Mesendoderm (in vitro differentiated cells): Measurements from ENCODE around the gene NVL.
"Not testable (repeated sequence)": the region's sequence is repeated elsewhere in the genome, so short reads cannot be mapped to it uniquely, and the experiment has no call there.

Source experiments
- DNase-seq: peaks from one replicate; pipeline ENCODE4 v3.0.0; 2013
- H2AK5ac ChIP-seq: 2 replicates; pipeline ENCODE4 v1.6.1; 2013; ENCODE audit warnings: low read length, inconsistent platforms
- H2BK120ac ChIP-seq: 2 replicates; pipeline ENCODE4 v1.6.1; 2013; ENCODE audit warnings: low read depth, mild to moderate bottlenecking, low read length, moderate library complexity, mixed read lengths
- H2BK15ac ChIP-seq: replicated peaks from 2 replicates; pipeline ENCODE4 v1.6.1; 2013; ENCODE audit warnings: low read depth, mild to moderate bottlenecking, moderate library complexity
- H2BK5ac ChIP-seq: 2 replicates; pipeline ENCODE4 v1.6.1; 2013; ENCODE audit warnings: low read length, inconsistent platforms
- H3K18ac ChIP-seq: 2 replicates; pipeline ENCODE4 v1.6.1; 2013; ENCODE audit warnings: mild to moderate bottlenecking, low read length, mixed read lengths
- H3K23ac ChIP-seq: one replicate; pipeline ENCODE4 v1.6.1; 2013; ENCODE audit warnings: low read length
- H3K27ac ChIP-seq: 2 replicates; pipeline ENCODE4 v1.5.1; 2013; ENCODE audit warnings: low read depth, mild to moderate bottlenecking, inconsistent platforms, low read length, moderate library complexity
- H3K27me3 ChIP-seq: 2 replicates; pipeline ENCODE4 v1.6.1; 2013; ENCODE audit warnings: low read length, control low read depth, mild to moderate bottlenecking, inconsistent platforms; ENCODE audit not compliant: insufficient read depth, poor library complexity
- H3K36me3 ChIP-seq: 2 replicates; pipeline ENCODE4 v1.6.1; 2013; ENCODE audit warnings: low read length, inconsistent platforms; ENCODE audit not compliant: control insufficient read depth, insufficient read depth
- H3K4ac ChIP-seq: one replicate; pipeline ENCODE4 v1.6.1; 2013; ENCODE audit warnings: low read depth, mild to moderate bottlenecking, low read length, moderate library complexity
- H3K4me1 ChIP-seq: 2 replicates; pipeline ENCODE4 v1.6.1; 2013; ENCODE audit warnings: low read depth, low read length, inconsistent platforms; ENCODE audit not compliant: control insufficient read depth
- H3K4me2 ChIP-seq: 2 replicates; pipeline ENCODE4 v1.6.1; 2013; ENCODE audit warnings: low read length
- H3K4me3 ChIP-seq: 2 replicates; pipeline ENCODE4 v1.5.1; 2013; ENCODE audit warnings: mild to moderate bottlenecking, low read length
- H3K56ac ChIP-seq: one replicate; pipeline ENCODE4 v1.6.1; 2013; ENCODE audit warnings: low read length
- H3K79me1 ChIP-seq: 2 replicates; pipeline ENCODE4 v1.6.1; 2013; ENCODE audit warnings: low read length, inconsistent platforms
- H3K79me2 ChIP-seq: 2 replicates; pipeline ENCODE4 v1.6.1; 2013; ENCODE audit warnings: mild to moderate bottlenecking, low read length; ENCODE audit not compliant: control insufficient read depth, insufficient read depth
- H3K9ac ChIP-seq: 2 replicates; pipeline ENCODE4 v1.6.1; 2013; ENCODE audit warnings: low read length, inconsistent platforms
- H4K5ac ChIP-seq: one replicate; pipeline ENCODE4 v1.6.1; 2013; ENCODE audit warnings: low read length
- H4K8ac ChIP-seq: one replicate; pipeline ENCODE4 v1.6.1; 2013; ENCODE audit warnings: low read depth, mild to moderate bottlenecking, control low read depth, low read length, moderate library complexity
- WGBS: extraction: QIAGEN DNeasy Blood & Tissue Kit; methylation state at CpG from one replicate; pipeline ENCODE4 v1.1.7; 2013; ENCODE audit warnings: low lambda C conversion rate, missing lambda C conversion rate; ENCODE audit not compliant: insufficient coverage; ENCODE audit errors: extremely low coverage; 5-methylcytosine and 5-hydroxymethylcytosine counted together

Gene NVL

DNA sequence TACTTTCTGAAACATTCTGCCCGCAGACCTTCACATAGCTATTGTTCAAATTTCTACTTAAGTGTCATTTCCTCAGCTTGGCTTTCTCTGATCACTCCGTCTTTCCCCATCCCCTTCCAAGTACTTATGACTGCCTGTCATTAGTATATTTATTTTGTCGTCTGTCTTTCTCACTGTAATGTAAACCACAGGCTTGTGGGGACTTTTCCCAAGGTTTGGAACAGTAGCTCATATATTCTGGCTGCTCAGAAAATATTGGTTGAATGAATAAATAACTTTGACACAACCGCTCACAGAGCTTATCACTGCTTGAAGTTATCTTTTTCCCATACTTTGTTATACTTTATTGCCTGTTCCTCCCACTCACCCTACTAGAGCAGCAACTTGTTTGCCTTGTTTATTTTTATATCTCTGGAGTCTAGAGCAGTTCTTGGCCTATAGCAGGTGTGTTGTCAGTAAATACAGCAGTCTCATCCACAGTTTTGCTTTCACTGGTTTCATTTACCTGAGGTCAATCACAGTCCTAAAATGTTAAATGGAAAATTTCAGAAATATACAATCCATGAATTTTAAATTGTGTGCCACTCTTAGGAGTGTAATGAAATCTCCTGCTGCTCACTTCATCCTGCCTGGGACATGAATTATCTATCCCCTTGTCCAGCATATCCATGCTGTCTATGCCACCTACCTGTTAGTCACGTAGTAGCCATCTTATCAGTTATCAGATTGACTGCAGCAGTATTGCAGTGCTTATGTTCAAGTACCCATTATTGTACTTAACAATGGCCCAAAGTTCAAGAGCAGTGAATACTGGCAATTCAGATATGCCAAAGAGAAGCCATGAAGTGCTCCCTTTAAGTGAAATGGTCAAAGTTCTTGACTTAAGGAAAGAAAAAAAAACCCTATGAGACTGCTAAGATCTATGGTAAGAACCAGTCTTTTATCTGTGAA, 24.3 kb upstream of the NVL start:
- H2BK5ac ChIP-seq = no peak overlapping the region
- H3K36me3 ChIP-seq = no peaks in the 10 kb centered on the region
- no peak overlapping the region for H3K23ac ChIP-seq
- DNase-seq = no peak
- no peak overlapping the region for H3K27ac ChIP-seq
- no peak overlapping the region for H3K4me2 ChIP-seq
- H3K9ac ChIP-seq = no peak overlapping the region
- H2BK120ac ChIP-seq = no peak overlapping the region
- peaks cover 2% of the 10 kb centered on the region for H3K4me1 ChIP-seq
- no peak overlapping the region for H4K8ac ChIP-seq
- no peak overlapping the region for H2AK5ac ChIP-seq
- H3K56ac ChIP-seq = no peak overlapping the region
- no peak overlapping the region for H3K18ac ChIP-seq
- no peaks in the 10 kb centered on the region for H3K27me3 ChIP-seq
- WGBS = no CpG with 5 or more reads among the region's 5 CpGs
- H3K79me2 ChIP-seq = peaks cover 14% of the 10 kb centered on the region
- H4K5ac ChIP-seq = no peak overlapping the region
- no peak overlapping the region for H2BK15ac ChIP-seq
- no peak overlapping the region for H3K4ac ChIP-seq
- no peak overlapping the region for H3K4me3 ChIP-seq
- H3K79me1 ChIP-seq = peaks cover 6% of the 10 kb centered on the region

DNA sequence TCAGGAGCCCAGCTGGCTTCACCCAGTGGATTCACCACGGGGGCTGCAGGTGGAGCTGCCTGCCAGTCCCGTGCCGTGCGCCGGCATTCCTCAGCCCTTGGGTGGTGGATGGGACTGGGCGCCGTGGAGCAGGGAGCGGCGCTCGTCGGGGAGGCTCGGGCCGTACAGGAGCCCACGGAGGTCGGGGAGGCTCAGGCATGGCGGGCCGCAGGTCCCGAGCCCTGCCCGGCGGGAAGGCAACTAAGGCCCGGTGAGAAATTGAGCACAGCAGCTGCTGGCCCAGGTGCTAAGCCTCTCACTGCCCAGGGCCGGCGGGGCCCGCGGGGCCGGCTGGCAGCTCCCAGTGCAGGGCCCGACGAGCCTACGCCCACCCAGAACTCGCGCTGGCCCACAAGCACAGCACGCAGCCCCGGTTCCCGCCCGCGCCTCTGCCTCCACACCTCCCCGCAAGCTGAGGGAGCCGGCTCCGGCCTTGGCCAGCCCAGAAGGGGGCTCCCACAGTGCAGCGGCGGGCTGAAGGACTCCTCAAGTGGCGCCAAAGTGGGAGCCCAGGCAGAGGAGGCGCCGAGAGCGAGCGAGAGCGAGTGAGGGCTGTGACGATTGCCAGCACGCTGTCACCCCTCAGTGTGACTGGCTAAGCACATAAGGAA, 22.6 kb upstream of the NVL start:
- not testable (repeated sequence) for H2BK120ac ChIP-seq, H4K5ac ChIP-seq, H3K27ac ChIP-seq, H3K4me1 ChIP-seq, H3K79me2 ChIP-seq, H3K36me3 ChIP-seq, H2BK5ac ChIP-seq, H3K79me1 ChIP-seq, H3K4me3 ChIP-seq, H3K27me3 ChIP-seq, H3K23ac ChIP-seq, H3K56ac ChIP-seq, H2AK5ac ChIP-seq, H2BK15ac ChIP-seq, H3K18ac ChIP-seq, DNase-seq, H3K4me2 ChIP-seq, H3K9ac ChIP-seq, H4K8ac ChIP-seq, H3K4ac ChIP-seq
- WGBS = no CpG with 5 or more reads among the region's 49 CpGs

DNA sequence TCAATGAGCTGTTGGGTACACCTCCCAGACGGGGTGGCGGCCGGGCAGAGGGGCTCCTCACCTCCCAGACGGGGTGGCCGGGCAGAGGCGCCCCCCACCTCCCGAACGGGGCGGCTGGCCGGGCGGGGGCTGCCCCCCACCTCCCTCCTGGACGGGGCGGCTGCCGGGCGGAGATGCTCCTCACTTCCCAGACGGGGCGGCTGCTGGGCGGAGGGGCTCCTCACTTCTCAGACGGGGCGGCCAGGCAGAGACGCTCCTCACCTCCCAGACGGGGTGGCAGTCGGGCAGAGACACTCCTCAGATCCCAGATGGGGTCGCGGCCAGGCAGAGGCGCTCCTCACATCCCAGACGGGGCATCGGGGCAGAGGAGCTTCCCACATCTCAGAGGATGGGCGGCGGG, 19.7 kb upstream of the NVL start:
- not testable (repeated sequence) for H3K23ac ChIP-seq, H3K4me3 ChIP-seq, H2BK5ac ChIP-seq, H4K8ac ChIP-seq, H3K9ac ChIP-seq, H3K18ac ChIP-seq, H2AK5ac ChIP-seq, H3K56ac ChIP-seq, H3K27me3 ChIP-seq, H3K79me2 ChIP-seq, H2BK120ac ChIP-seq, H3K27ac ChIP-seq, H3K4me1 ChIP-seq, H3K79me1 ChIP-seq, H3K4ac ChIP-seq, DNase-seq, H4K5ac ChIP-seq, H2BK15ac ChIP-seq, H3K4me2 ChIP-seq, H3K36me3 ChIP-seq
- WGBS = no CpG with 5 or more reads among the region's 30 CpGs

DNA sequence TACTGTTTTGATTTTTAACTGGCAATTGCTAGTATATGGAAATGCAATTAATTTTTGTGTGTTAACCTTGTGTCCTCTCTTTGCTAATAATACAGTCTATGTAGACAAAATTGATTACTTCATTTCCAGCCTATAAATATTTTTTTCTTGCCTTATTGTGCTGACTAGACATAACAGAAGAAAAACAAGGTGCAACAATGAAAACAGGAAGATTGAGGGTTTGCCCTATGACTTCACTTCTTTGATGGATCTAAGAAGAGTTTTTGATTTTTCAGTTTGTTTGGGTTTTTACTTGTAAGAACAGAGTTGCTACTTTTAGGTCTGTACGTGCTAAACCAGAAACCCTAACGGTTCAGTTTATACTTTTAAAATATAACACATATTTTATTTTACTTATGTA, 18.2 kb upstream of the NVL start:
- Histone ChIP-seq H2AK5ac (no peak overlapping the region), H3K4me2 (no peak overlapping the region), H2BK120ac (no peak overlapping the region), H3K18ac (no peak overlapping the region), H3K4ac (no peak overlapping the region), H2BK5ac (no peak overlapping the region), H4K8ac (no peak overlapping the region), H3K4me3 (no peak overlapping the region), H3K23ac (no peak overlapping the region), H2BK15ac (no peak overlapping the region), H3K27me3 (no peaks in the 10 kb centered on the region), H4K5ac (no peak overlapping the region), H3K79me2 (no peaks in the 10 kb centered on the region), H3K56ac (no peak overlapping the region), H3K36me3 (no peaks in the 10 kb centered on the region), H3K4me1 (no peaks in the 10 kb centered on the region), H3K27ac (no peak overlapping the region), H3K9ac (no peak overlapping the region), H3K79me1 (no peaks in the 10 kb centered on the region)
- no CpG with 5 or more reads among the region's 2 CpGs for WGBS
- no peak for DNase-seq

DNA sequence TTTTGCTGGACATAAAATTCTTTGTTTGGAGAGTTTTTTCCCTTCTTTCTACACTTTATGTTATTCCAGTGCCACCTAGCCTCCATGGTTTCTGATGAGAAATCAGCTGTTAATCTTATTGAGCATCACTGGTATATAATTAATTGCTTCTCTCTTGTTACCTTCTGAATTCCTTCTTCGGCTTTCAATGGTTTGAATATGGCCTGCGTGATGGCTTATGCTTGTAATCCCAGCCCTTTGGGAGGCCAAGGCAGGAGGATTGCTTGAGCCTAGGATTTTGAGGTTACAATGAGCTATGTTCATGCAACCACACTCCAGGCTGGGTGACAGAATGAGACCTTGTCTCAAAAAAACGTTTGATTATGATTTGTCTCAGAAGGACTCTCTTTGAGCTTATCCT, 13.7 kb upstream of the NVL start:
- Histone ChIP-seq H2AK5ac (no peak overlapping the region), H3K4me1 (no peaks in the 10 kb centered on the region), H3K27ac (no peak overlapping the region), H2BK15ac (no peak overlapping the region), H2BK5ac (no peak overlapping the region), H4K8ac (no peak overlapping the region), H3K23ac (no peak overlapping the region), H3K27me3 (no peaks in the 10 kb centered on the region), H3K79me1 (no peaks in the 10 kb centered on the region), H3K4me3 (no peak overlapping the region), H3K36me3 (no peaks in the 10 kb centered on the region), H3K9ac (no peak overlapping the region), H3K18ac (no peak overlapping the region), H3K4ac (no peak overlapping the region), H3K79me2 (no peaks in the 10 kb centered on the region), H2BK120ac (no peak overlapping the region), H3K4me2 (no peak overlapping the region), H4K5ac (no peak overlapping the region), H3K56ac (no peak overlapping the region)
- no CpG with 5 or more reads among the region's 3 CpGs for WGBS
- peak; percentile 25 for DNase-seq
